ENCODE results near the gene MGAT4A.
A peak's percentile ranks its signal among the peaks of the same experiment; 100 is the strongest.

The MGAT4A gene

DNA sequence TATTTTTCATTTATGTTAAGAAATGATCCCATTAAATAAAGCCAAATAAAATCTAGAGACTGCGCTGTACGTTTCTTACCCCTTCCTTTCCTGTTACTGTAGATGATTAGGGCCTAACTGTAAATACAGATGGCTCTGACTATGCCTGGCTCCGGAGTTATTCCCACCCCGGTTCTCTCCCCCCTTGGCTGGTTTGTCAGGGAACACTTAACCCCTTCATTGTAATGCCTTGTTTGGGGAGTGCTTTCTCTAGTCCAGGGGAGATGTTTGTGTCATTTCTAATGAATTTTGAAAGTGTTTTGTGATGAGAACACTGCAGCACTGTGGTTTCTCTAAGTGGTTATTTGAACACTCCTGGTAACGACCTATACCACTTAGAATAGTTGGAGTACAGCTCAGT lies 113.8 kb downstream of the MGAT4A start:
- TF ChIP-seq, protein P1, sequence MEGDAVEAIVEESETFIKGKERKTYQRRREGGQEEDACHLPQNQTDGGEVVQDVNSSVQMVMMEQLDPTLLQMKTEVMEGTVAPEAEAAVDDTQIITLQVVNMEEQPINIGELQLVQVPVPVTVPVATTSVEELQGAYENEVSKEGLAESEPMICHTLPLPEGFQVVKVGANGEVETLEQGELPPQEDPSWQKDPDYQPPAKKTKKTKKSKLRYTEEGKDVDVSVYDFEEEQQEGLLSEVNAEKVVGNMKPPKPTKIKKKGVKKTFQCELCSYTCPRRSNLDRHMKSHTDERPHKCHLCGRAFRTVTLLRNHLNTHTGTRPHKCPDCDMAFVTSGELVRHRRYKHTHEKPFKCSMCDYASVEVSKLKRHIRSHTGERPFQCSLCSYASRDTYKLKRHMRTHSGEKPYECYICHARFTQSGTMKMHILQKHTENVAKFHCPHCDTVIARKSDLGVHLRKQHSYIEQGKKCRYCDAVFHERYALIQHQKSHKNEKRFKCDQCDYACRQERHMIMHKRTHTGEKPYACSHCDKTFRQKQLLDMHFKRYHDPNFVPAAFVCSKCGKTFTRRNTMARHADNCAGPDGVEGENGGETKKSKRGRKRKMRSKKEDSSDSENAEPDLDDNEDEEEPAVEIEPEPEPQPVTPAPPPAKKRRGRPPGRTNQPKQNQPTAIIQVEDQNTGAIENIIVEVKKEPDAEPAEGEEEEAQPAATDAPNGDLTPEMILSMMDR (IDR thresholded peaks at IDR 0.05; ENCODE audit: extremely low read depth, insufficient read depth, missing control alignments), result no peak
- in situ Hi-C loops (cut with MboI; ENCODE audit: low pct_unique_long_range_greater_than_20kb, low sequenced_read_pairs, unreplicated experiment), result no loop called here
- DNase-seq (ENCODE audit: low spot score), result no peak

DNA sequence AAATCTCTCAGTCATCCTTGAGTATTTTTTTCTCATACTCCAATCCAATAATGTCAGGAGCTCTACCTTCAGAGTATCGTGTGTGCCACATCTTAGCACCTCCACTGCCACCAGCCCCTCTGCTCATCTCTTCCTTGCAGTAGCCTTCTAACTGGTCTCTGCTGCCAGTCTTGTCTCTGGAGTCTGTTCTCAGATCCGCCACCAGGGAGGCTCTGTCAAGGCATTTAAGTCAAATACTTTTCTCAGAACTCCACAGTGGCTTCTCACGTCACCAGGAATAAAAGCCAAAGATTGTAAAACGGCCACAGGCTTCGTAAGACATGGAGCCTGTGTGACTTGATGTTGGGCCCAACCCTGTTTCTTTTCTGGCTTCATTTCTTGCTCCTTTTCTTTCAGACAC lies 115.5 kb downstream of the MGAT4A start:
- no peak for DNase-seq (ENCODE audit: low spot score)
- TF ChIP-seq, protein P1 (IDR thresholded peaks at IDR 0.05; ENCODE audit: extremely low read depth, insufficient read depth, missing control alignments), result no peak
- in situ Hi-C loops (cut with MboI; ENCODE audit: low pct_unique_long_range_greater_than_20kb, low sequenced_read_pairs, unreplicated experiment), result no loop called here

DNA sequence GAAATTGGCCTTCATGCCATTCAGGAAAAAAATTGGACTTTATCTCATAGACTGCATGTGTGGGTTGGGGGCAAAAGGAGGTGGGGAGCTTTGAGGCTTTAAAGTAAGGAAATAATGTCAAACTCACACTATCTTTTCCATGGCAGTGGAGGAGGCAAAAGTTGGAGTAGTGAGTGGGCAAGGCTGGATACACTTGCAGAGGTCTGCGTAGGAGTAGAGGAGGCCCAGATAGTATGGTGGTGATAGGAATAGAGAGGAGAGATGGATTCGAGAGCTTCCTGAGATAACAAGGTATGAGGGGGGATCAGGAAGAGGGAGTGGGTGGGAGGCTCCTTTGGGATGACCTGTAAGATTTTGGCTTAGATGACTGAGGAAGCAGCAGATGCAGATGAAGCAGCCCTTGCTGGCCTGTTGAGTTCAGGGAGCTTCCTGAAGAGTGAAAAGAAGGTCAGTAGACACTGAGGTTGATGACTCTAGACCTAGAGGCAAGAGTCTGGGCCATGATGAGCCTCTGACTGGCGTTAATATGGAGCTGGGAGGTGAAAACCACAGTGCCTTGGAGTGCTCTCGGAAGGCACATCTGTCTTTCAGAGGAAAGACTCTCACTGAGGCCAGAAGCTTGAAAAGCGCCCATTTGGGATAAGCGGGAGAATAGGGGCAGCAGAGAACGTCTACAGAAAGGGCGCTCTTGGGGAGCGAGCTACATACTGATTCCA lies 116.8 kb downstream of the MGAT4A start:
- no peak for DNase-seq (ENCODE audit: low spot score)
- in situ Hi-C loops (cut with MboI; ENCODE audit: low pct_unique_long_range_greater_than_20kb, low sequenced_read_pairs, unreplicated experiment), result no loop called here
- TF ChIP-seq, protein P1 (IDR thresholded peaks at IDR 0.05; ENCODE audit: extremely low read depth, insufficient read depth, missing control alignments), result no peak

DNA sequence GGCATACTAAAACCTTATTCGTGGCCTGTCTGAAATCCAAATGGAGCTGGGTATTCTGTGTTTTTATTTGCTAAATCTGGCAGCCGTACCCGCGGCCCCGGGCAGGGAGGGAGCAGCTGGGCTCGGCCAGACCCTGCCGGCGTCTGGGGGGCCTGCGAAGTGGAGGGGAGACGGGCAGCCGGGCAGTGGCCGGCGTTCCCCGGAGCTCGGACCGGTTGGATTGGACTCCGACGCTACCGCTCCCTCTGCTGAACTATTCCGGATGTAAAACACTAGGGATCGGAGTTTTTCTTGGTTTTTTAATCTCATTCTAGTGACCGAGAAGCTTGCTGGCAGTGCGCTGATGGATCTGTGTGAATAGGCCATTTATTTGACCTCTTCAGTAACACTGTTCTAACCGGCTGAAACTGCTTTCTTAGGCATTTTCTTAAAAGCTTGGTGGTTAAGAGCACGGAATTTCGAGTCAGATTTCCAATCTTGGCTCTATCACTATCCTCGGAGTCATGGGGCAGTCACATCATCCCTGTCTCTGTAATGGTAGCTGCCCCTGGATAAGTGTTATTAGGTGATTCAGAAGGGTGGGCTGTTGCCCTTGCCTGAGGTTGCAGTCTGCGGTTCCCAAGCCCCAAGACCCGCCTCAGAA lies 121.8 kb downstream of the MGAT4A start:
- in situ Hi-C loops (cut with MboI; ENCODE audit: low pct_unique_long_range_greater_than_20kb, low sequenced_read_pairs, unreplicated experiment), result no loop called here
- TF ChIP-seq, protein P1 (IDR thresholded peaks at IDR 0.05; ENCODE audit: extremely low read depth, insufficient read depth, missing control alignments), result no peak
- DNase-seq (ENCODE audit: low spot score), result peak; percentile 38

DNA sequence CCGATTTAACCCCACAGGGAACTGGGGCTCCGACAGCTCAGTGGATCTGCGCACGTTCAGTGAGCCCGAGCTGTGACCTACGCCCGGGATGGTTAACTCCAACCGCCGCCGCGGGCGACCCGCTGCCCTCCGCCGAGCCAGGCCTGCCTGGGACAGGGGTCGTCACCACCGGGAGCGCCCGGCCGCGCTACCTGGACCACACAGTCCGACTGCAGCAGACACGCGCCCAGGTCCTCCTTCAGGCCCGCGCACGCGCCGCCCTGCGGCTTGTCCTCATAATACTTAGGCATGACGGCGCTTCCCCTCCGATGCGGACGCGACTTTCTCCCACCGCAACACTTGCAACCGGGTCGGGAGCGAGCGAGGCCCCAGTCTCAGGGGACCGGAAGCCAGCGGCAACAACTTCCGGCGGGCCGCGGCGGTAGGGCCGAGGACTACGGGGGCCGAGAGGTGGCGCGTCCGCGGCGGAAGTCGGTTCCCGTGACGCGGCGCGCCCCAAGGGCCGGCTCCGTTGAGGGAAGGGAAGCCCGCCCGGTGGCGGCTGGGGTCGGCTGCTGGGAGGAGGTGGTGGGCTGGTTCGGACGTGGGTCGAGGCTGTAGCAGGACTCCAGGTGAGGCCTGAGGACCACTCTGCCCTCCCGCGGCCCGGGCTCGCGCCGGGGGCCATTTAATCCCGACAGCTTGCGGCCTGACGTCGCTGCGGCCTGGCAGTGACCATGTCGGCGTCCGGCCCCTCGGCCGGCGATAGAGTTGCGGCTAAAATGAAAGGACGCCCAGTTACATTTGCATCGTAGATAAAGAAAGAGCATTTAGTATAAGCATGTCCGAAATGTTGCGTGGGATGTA lies 122.6 kb downstream of the MGAT4A start, which contains the start of the genes COA5 and UNC50:
COA5 (minus strand) TSS at position 397 of the 846 bp plus-strand sequence; CDS start at position 290, 107 bp downstream.
UNC50 (plus strand) TSS at position 474 of the 846 bp plus-strand sequence. CDS start 1,171 bp downstream, outside the sequence.
- TF ChIP-seq, protein P1 (IDR thresholded peaks at IDR 0.05; ENCODE audit: extremely low read depth, insufficient read depth, missing control alignments), result peak; percentile 7
- peak; percentile 98 for DNase-seq (ENCODE audit: low spot score)
- in situ Hi-C loops (cut with MboI; ENCODE audit: low pct_unique_long_range_greater_than_20kb, low sequenced_read_pairs, unreplicated experiment), result no loop called here

DNA sequence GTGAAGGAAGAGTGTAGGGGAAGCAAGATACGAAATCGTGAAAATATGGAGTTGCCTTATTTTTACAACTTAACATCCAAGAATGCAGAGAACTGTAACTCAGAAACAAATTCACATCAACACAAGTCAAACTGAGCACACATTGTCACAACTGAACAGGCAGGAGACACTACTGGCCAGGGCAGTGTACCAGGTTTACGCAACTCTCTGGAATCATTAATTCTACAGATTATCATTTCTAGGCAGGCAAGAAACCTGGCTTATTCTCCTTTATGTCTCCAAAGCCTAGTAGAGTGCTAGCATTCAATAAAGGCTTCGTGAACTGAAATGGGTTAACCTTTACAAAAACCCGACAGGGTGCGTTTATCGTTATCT lies 123.2 kb downstream of the MGAT4A start:
- TF ChIP-seq, protein P1 (IDR thresholded peaks at IDR 0.05; ENCODE audit: extremely low read depth, insufficient read depth, missing control alignments), result no peak
- in situ Hi-C loops (cut with MboI; ENCODE audit: low pct_unique_long_range_greater_than_20kb, low sequenced_read_pairs, unreplicated experiment), result no loop called here
- DNase-seq (ENCODE audit: low spot score), result peak; percentile 25

Measured in GM13977 (cell line).